DND-41 (cell line): ENCODE measurements around the gene GALNT4.

ENCODE experiments used
- ATAC-seq: fragments of 200-7000 bp; cut with Tn5 transposase; 3 replicates; pipeline ENCODE4 v1.9.1; 2021; ENCODE audit warnings: low read depth; ENCODE audit not compliant: insufficient read depth
- DNase-seq: peaks from one replicate; pipeline ENCODE4 v3.0.0-alpha.2; 2020
- H2AFZ ChIP-seq: 2 replicates; pipeline ENCODE4 v1.6.0; 2012; ENCODE audit warnings: low read depth, low read length
- H3K27ac ChIP-seq: 2 replicates; pipeline ENCODE4 v1.5.1; 2012; ENCODE audit warnings: low read length, inconsistent platforms
- H3K27me3 ChIP-seq: fragments of 200-600 bp; sonication (generic); 2 replicates; pipeline ENCODE4 v1.6.0; 2012; ENCODE audit warnings: low read length, mild to moderate bottlenecking, inconsistent platforms; ENCODE audit not compliant: insufficient read depth, poor library complexity
- H3K36me3 ChIP-seq: 2 replicates; pipeline ENCODE4 v1.5.1; 2012; ENCODE audit warnings: low read length, inconsistent platforms; ENCODE audit not compliant: insufficient read depth
- H3K4me1 ChIP-seq: 2 replicates; pipeline ENCODE4 v1.5.1; 2012; ENCODE audit warnings: mild to moderate bottlenecking, low read length; ENCODE audit not compliant: insufficient read depth
- H3K4me2 ChIP-seq: 2 replicates; pipeline ENCODE4 v1.6.0; 2012; ENCODE audit warnings: mild to moderate bottlenecking, moderate library complexity, low read length, inconsistent platforms; ENCODE audit not compliant: insufficient read depth
- H3K4me3 ChIP-seq, 2 experiments: fragments of 200-600 bp in 1 of 2; shearing (Covaris generic) in 1 of 2; 2 replicates each; pipeline ENCODE4 v1.5.1; 2012 to 2016; ENCODE audit warnings: inconsistent platforms in 2 of 2, low read length in 2 of 2, mild to moderate bottlenecking in 2 of 2, low read depth in 1 of 2, moderate library complexity in 1 of 2
- H3K79me2 ChIP-seq: 2 replicates; pipeline ENCODE4 v1.6.0; 2012; ENCODE audit warnings: low read length, inconsistent platforms; ENCODE audit not compliant: insufficient read depth
- H3K9ac ChIP-seq: 2 replicates; pipeline ENCODE4 v1.6.0; 2012; ENCODE audit warnings: low read depth, mild to moderate bottlenecking, inconsistent platforms, low read length, moderate library complexity
- H3K9me3 ChIP-seq: 2 replicates; pipeline ENCODE4 v1.5.1; 2012; ENCODE audit warnings: low read length, moderate library complexity, mild to moderate bottlenecking, inconsistent platforms; ENCODE audit not compliant: insufficient read depth, severe bottlenecking
- H4K20me1 ChIP-seq: 2 replicates; pipeline ENCODE4 v1.6.0; 2012; ENCODE audit warnings: low read length; ENCODE audit not compliant: insufficient read depth
- EZH2 ChIP-seq: IDR thresholded peaks from 3 replicates; pipeline ENCODE4 v1.6.1; 2012; ENCODE audit warnings: borderline replicate concordance, low read depth, mild to moderate bottlenecking, moderate library complexity, low read length, inconsistent platforms; ENCODE audit not compliant: severe bottlenecking
- TF ChIP-seq, protein P1 (sequence below): IDR thresholded peaks from 2 replicates; pipeline ENCODE4 v1.5.1; 2012; ENCODE audit warnings: borderline replicate concordance, low read length, moderate library complexity, mild to moderate bottlenecking; ENCODE audit not compliant: poor library complexity, severe bottlenecking; ENCODE audit errors: extremely low read depth

The GALNT4 gene

DNA sequence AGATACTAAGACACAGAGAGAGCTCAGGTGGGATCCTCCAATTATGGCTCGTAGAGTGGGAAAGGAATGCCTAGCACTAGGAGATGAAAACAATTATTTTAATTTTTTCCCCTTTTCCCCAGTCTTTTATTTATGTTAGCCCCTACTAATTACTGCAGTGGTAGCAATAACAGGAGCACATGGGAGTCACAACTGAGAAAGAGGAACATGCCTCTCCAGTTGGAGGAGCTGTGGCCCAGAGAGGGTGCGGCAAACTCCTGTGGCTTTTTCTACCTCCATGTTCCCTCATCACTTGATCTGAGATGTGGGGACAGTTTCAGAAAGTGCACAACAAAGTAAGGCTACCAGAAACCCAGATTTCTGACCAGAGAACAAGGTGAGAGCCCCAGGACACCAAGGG lies 27.2 kb upstream of the GALNT4 start:
- no peaks in the 10 kb centered on the region for H3K9me3 ChIP-seq
- DNase-seq: no peak
- ATAC-seq: no peak
- H4K20me1 ChIP-seq: no peaks in the 10 kb centered on the region
- no peaks in the 10 kb centered on the region for H3K27me3 ChIP-seq
- H3K36me3 ChIP-seq: no peaks in the 10 kb centered on the region
- TF ChIP-seq, protein P1, sequence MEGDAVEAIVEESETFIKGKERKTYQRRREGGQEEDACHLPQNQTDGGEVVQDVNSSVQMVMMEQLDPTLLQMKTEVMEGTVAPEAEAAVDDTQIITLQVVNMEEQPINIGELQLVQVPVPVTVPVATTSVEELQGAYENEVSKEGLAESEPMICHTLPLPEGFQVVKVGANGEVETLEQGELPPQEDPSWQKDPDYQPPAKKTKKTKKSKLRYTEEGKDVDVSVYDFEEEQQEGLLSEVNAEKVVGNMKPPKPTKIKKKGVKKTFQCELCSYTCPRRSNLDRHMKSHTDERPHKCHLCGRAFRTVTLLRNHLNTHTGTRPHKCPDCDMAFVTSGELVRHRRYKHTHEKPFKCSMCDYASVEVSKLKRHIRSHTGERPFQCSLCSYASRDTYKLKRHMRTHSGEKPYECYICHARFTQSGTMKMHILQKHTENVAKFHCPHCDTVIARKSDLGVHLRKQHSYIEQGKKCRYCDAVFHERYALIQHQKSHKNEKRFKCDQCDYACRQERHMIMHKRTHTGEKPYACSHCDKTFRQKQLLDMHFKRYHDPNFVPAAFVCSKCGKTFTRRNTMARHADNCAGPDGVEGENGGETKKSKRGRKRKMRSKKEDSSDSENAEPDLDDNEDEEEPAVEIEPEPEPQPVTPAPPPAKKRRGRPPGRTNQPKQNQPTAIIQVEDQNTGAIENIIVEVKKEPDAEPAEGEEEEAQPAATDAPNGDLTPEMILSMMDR: no peak
- TF ChIP-seq EZH2: no peak
- no peak overlapping the region for H3K4me2 ChIP-seq
- H3K9ac ChIP-seq: no peak overlapping the region
- H3K4me1 ChIP-seq: no peaks in the 10 kb centered on the region
- no peak overlapping the region for H3K27ac ChIP-seq
- no peak overlapping the region for H3K4me3 ChIP-seq
- no peak overlapping the region for H2AFZ ChIP-seq
- H3K79me2 ChIP-seq: no peaks in the 10 kb centered on the region

DNA sequence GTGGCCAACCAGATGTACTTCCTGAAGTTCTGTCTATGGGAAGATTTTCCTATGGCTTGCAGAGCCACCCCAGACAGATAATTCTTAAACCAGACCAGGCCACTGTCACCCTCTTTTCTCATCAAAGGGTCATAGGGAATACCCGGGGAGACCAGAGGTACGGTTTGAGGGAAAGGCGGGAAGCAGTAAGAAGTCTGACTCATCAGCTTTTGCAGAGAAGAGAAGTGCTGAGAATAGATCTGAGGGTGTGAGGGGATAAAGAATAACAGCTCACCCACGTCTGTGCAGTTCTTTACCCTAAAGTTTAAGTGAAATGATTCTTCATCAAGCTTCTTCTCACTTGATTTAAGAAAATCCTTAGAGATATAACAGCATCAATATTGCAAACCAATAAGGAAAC lies 22.5 kb upstream of the GALNT4 start:
- no peaks in the 10 kb centered on the region for H4K20me1 ChIP-seq
- no peaks in the 10 kb centered on the region for H3K36me3 ChIP-seq
- TF ChIP-seq, protein P1: no peak
- TF ChIP-seq EZH2: no peak
- H3K9me3 ChIP-seq: no peaks in the 10 kb centered on the region
- DNase-seq: no peak
- no peaks in the 10 kb centered on the region for H3K79me2 ChIP-seq
- H3K27ac ChIP-seq: no peak overlapping the region
- no peak overlapping the region for H3K9ac ChIP-seq
- no peaks in the 10 kb centered on the region for H3K27me3 ChIP-seq
- no peak overlapping the region for H2AFZ ChIP-seq
- H3K4me2 ChIP-seq: no peak overlapping the region
- H3K4me1 ChIP-seq: no peaks in the 10 kb centered on the region
- ATAC-seq: no peak
- no peak overlapping the region for H3K4me3 ChIP-seq

DNA sequence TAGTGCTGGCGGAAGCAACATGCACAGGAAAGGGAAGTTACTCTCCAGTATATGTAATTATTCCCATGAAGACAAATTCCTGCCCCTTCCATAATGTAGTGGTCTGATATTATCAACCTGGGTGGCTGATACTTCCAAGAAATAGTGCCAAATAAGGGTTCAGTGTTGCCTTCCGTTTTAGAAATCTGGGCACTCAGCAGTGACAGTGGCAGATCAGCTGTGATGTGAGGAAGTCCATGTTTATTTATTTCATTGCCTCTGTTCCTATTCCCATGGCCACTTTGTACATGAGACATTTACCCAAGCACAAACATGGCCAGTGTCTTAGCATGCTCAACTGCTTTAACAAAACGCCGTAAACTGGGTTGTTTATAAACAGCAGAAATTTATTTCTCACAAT lies 21.6 kb upstream of the GALNT4 start:
- no peak for ATAC-seq
- no peak for TF ChIP-seq EZH2
- TF ChIP-seq, protein P1: no peak

DNA sequence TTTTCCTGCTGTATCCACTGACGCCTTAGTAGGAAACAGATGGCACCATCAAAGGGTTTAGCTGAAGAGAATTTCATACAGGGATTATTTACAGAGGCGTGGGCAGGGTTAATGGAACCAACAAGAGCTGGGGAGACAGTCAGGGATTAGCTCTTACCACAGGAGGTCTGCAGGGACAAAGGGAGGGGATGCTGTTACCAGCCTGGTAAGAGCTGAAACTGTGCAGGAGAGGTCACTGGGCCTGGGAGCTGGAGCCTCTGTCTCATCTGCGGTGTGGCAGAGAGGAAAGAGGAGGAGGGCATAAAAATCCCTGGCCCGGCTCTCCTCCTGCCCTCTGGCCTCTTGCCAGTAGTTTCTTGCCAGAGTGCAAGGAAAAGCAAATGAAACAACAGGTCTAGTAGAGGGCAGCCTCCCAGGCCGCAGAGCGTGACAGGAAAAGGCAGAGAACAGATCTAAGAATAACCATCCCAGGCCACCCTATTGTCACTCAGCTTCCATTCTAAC lies 20.1 kb upstream of the GALNT4 start:
- Histone ChIP-seq H3K79me2 (no peaks in the 10 kb centered on the region), H3K36me3 (no peaks in the 10 kb centered on the region), H3K9ac (no peak overlapping the region), H4K20me1 (no peaks in the 10 kb centered on the region), H3K27ac (no peak overlapping the region), H3K4me1 (no peaks in the 10 kb centered on the region), H3K9me3 (no peaks in the 10 kb centered on the region), H2AFZ (no peak overlapping the region), H3K4me3 (no peak overlapping the region), H3K27me3 (no peaks in the 10 kb centered on the region), H3K4me2 (no peak overlapping the region)
- no peak for DNase-seq
- ATAC-seq: no peak
- no peak for TF ChIP-seq EZH2
- TF ChIP-seq, protein P1: no peak

More for the DNA sequence above, 21.6 kb upstream of the GALNT4 start:
- H4K20me1 ChIP-seq: no peaks in the 10 kb centered on the region
- no peak overlapping the region for H3K4me3 ChIP-seq
- H3K9ac ChIP-seq: no peak overlapping the region
- H3K79me2 ChIP-seq: no peaks in the 10 kb centered on the region
- H3K27ac ChIP-seq: no peak overlapping the region
- no peaks in the 10 kb centered on the region for H3K4me1 ChIP-seq
- no peaks in the 10 kb centered on the region for H3K36me3 ChIP-seq
- no peak for DNase-seq
- H3K9me3 ChIP-seq: no peaks in the 10 kb centered on the region
- H3K4me2 ChIP-seq: no peak overlapping the region
- H2AFZ ChIP-seq: no peak overlapping the region
- H3K27me3 ChIP-seq: no peaks in the 10 kb centered on the region
